Thoracic aorta (tissue), 2 donors: ENCODE measurements around the gene GTF2IRD1. TPM values are rescaled to one million over a fixed set of nuclear protein-coding genes. Genes with fewer than 3 reads are reported as not detected.
"Not testable (repeated sequence)": the region's sequence is repeated elsewhere in the genome, so short reads cannot be mapped to it uniquely, and the experiment has no call there.

Experiments used
- ATAC-seq: fragments of 150-250 bp; one replicate; pipeline ENCODE4 v1.8.0; 2017; ENCODE audit warnings: low read depth; ENCODE audit not compliant: insufficient number of reproducible peaks, low FRiP score
- DNase-seq: peaks from one replicate; pipeline ENCODE4 v3.0.0-alpha.2; 2020; ENCODE audit warnings: low spot score
- H3K27ac ChIP-seq, 2 donors: fragments of 200-600 bp; sonication (generic); 1 replicate in 1 of 2; 2 replicates in 1 of 2; pipeline ENCODE4 v1.5.1; 2016; ENCODE audit warnings: mild to moderate bottlenecking in 2 of 2, moderate library complexity in 2 of 2
- H3K27me3 ChIP-seq: fragments of 200-600 bp; sonication (generic); replicated peaks from 2 replicates; pipeline ENCODE4 v1.6.0; 2016; ENCODE audit warnings: mild to moderate bottlenecking; ENCODE audit not compliant: insufficient read depth
- H3K36me3 ChIP-seq: fragments of 200-600 bp; sonication (generic); one replicate; pipeline ENCODE4 v1.5.1; 2016
- H3K4me1 ChIP-seq, 2 donors: fragments of 200-600 bp; sonication (generic); 1 replicate in 1 of 2; 2 replicates in 1 of 2; pipeline versions ENCODE4 v1.5.1 to v1.6.0; 2016; ENCODE audit warnings: low read depth in 2 of 2, mild to moderate bottlenecking in 1 of 2; ENCODE audit not compliant: control insufficient read depth in 1 of 2
- H3K4me3 ChIP-seq: fragments of 200-600 bp; sonication (generic); 2 replicates; pipeline ENCODE4 v1.5.1; 2016; ENCODE audit warnings: mild to moderate bottlenecking
- H3K9me3 ChIP-seq: fragments of 200-600 bp; sonication (generic); 2 replicates; pipeline ENCODE4 v1.5.1; 2016
- total RNA-seq, 2 donors: library from RNA; depleted of rRNA; stranded (reverse); fragments of >200 nt; gene quantifications; one replicate each; pipeline versions ENCODE4 v1.1.0 to v1.2.3, GENCODE V29; 2016
- TF ChIP-seq, protein P1 (sequence below): fragments of 200-600 bp; sonication (generic); IDR thresholded peaks from one replicate; pipeline ENCODE4 v1.5.1; 2019; ENCODE audit warnings: antibody characterized with exemption

GTF2IRD1 gene
- total RNA-seq, 2 donors from 2014 or later = 7.0 to 14.4 TPM

- DNase-seq = no peak
- TF ChIP-seq, protein P1, sequence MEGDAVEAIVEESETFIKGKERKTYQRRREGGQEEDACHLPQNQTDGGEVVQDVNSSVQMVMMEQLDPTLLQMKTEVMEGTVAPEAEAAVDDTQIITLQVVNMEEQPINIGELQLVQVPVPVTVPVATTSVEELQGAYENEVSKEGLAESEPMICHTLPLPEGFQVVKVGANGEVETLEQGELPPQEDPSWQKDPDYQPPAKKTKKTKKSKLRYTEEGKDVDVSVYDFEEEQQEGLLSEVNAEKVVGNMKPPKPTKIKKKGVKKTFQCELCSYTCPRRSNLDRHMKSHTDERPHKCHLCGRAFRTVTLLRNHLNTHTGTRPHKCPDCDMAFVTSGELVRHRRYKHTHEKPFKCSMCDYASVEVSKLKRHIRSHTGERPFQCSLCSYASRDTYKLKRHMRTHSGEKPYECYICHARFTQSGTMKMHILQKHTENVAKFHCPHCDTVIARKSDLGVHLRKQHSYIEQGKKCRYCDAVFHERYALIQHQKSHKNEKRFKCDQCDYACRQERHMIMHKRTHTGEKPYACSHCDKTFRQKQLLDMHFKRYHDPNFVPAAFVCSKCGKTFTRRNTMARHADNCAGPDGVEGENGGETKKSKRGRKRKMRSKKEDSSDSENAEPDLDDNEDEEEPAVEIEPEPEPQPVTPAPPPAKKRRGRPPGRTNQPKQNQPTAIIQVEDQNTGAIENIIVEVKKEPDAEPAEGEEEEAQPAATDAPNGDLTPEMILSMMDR = no peak
- Histone ChIP-seq H3K27ac (no peak overlapping the region), H3K27me3 (no peaks in the 10 kb centered on the region), H3K4me3 (no peak overlapping the region), H3K4me1 (no peaks in the 10 kb centered on the region), H3K9me3 (no peaks in the 10 kb centered on the region), H3K36me3 (no peaks in the 10 kb centered on the region)
- ATAC-seq = no peak
These were observed 39.6 kb downstream of the GTF2IRD1 start for GRCh38 chr7:74493295-74493694.

GRCh38 chr7:74494076-74494548, 40.4 kb downstream of the GTF2IRD1 start:
- H3K27ac ChIP-seq = no peak overlapping the region
- no peaks in the 10 kb centered on the region for H3K36me3 ChIP-seq
- TF ChIP-seq, protein P1 = no peak
- DNase-seq (no peak), ATAC-seq (no peak)
- H3K9me3 ChIP-seq = no peaks in the 10 kb centered on the region
- H3K4me3 ChIP-seq = no peak overlapping the region
- H3K27me3 ChIP-seq = no peaks in the 10 kb centered on the region
- no peaks in the 10 kb centered on the region for H3K4me1 ChIP-seq

GRCh38 chr7:74495112-74496086, 41.7 kb downstream of the GTF2IRD1 start:
- no peaks in the 10 kb centered on the region for H3K4me1 ChIP-seq
- no peak overlapping the region for H3K4me3 ChIP-seq
- ATAC-seq (no peak), DNase-seq (no peak)
- H3K27me3 ChIP-seq = no peaks in the 10 kb centered on the region
- no peaks in the 10 kb centered on the region for H3K9me3 ChIP-seq
- no peak overlapping the region for H3K27ac ChIP-seq
- no peaks in the 10 kb centered on the region for H3K36me3 ChIP-seq
- TF ChIP-seq, protein P1 = no peak

DNA sequence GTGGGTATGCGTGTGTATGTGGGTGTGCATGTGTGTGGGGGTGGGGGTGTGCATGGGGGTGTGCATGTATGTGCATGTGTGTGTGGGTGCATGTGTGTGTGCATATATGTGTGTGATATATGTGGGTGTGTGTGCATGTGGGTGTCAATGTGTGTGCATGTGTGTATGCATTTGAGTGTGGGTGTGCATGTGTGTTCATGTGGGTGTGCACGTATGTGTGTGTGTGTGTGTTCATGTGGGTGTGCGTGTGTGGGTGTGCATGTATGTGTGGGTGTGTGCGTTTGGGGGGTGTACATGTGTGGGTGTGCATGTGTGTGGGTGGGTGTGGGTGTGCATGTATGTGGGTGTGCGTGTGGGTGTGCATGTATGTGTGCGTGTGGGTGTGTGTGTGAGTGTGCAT, 42.6 kb downstream of the GTF2IRD1 start:
- DNase-seq (no peak), ATAC-seq (no peak)
- no peaks in the 10 kb centered on the region for H3K36me3 ChIP-seq
- H3K27me3 ChIP-seq = no peaks in the 10 kb centered on the region
- no peak overlapping the region for H3K4me3 ChIP-seq
- H3K4me1 ChIP-seq = peaks cover 0 to 7% of the 10 kb centered on the region in 2 donors
- no peak overlapping the region for H3K27ac ChIP-seq
- no peaks in the 10 kb centered on the region for H3K9me3 ChIP-seq
- TF ChIP-seq, protein P1 = no peak

DNA sequence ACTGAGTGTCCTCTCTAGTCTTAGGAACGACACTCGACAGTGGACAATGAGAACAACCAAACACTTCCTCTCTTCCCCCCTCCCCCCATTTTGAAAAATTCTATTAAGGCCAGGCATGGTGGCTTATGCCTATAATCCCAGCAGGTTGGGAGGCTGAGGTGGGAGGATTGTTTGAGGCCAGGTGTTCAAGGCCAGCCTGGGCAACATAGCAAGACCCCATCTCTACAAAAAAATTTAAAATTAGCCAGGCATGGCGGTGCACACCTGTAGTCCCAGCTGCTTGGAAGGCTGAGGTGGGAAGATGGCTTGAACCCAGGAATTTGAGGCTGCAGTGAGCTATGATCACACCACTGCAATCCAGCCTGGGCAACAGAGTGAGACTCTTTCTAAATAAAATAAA, 43.1 kb downstream of the GTF2IRD1 start:
- not testable (repeated sequence) for DNase-seq, H3K36me3 ChIP-seq, H3K27ac ChIP-seq, H3K27me3 ChIP-seq, ATAC-seq, H3K9me3 ChIP-seq, H3K4me3 ChIP-seq
- peaks cover 0 to 12% of the 10 kb centered on the region in 2 donors for H3K4me1 ChIP-seq
